Osteoblast (primary cell): ENCODE results near the gene CLEC9A. TPM values are rescaled to one million over a fixed set of nuclear protein-coding genes. Genes with fewer than 3 reads are reported as not detected.

Experiments
- DNase-seq: peaks from one replicate; pipeline ENCODE4 v3.0.0; 2011; ENCODE audit warnings: low spot score, mixed read lengths; ENCODE audit not compliant: insufficient read length; ENCODE audit errors: missing footprints
- H2AFZ ChIP-seq: 2 replicates; pipeline ENCODE4 v1.6.0; 2011; ENCODE audit warnings: mild to moderate bottlenecking, low read length
- H3K27ac ChIP-seq: 2 replicates; pipeline ENCODE4 v1.5.1; 2011; ENCODE audit warnings: mild to moderate bottlenecking, low read depth, low read length, moderate library complexity
- H3K27me3 ChIP-seq: 2 replicates; pipeline ENCODE4 v1.6.0; 2012; ENCODE audit warnings: mild to moderate bottlenecking, control low read depth, inconsistent platforms, low read length, moderate library complexity; ENCODE audit not compliant: insufficient read depth
- H3K36me3 ChIP-seq: 2 replicates; pipeline ENCODE4 v1.5.1; 2011; ENCODE audit warnings: mild to moderate bottlenecking, low read length, control low read depth, moderate library complexity; ENCODE audit not compliant: insufficient read depth
- H3K4me1 ChIP-seq: 2 replicates; pipeline ENCODE4 v1.5.1; 2011; ENCODE audit warnings: mild to moderate bottlenecking, low read length, control low read depth, moderate library complexity; ENCODE audit not compliant: insufficient read depth
- H3K4me2 ChIP-seq: 2 replicates; pipeline ENCODE4 v1.6.0; 2011; ENCODE audit warnings: mild to moderate bottlenecking, low read length; ENCODE audit not compliant: insufficient read depth
- H3K4me3 ChIP-seq: fragments of 200-600 bp; sonication (generic); 3 replicates; pipeline ENCODE4 v1.5.1; 2012; ENCODE audit warnings: mild to moderate bottlenecking, low read length, inconsistent platforms; ENCODE audit not compliant: insufficient read depth
- H3K79me2 ChIP-seq: 2 replicates; pipeline ENCODE4 v1.6.0; 2012; ENCODE audit warnings: mild to moderate bottlenecking, low read length, control low read depth, inconsistent platforms; ENCODE audit not compliant: insufficient read depth
- H3K9me3 ChIP-seq: 2 replicates; pipeline ENCODE4 v1.5.1; 2011; ENCODE audit warnings: low read depth, low read length, control low read depth
- H4K20me1 ChIP-seq: 2 replicates; pipeline ENCODE4 v1.6.0; 2012; ENCODE audit warnings: mild to moderate bottlenecking, low read length, control low read depth; ENCODE audit not compliant: insufficient read depth
- CTCF ChIP-seq: IDR thresholded peaks from 2 replicates; pipeline ENCODE4 v1.5.1; 2011; ENCODE audit warnings: mild to moderate bottlenecking, low read depth, low read length, moderate library complexity; ENCODE audit errors: extremely low read depth
- total RNA-seq: library from RNA; depleted of rRNA; stranded (reverse); fragments of >200 nt; gene quantifications from 2 replicates; pipeline ENCODE4 v1.2.3, GENCODE V29; 2012

CLEC9A gene
- total RNA-seq, 1 donor, result not detected

GRCh38 chr12:10111451-10111850, 81.0 kb downstream of the CLEC9A start:
- Histone ChIP-seq H3K36me3 (no peaks in the 10 kb centered on the region), H3K4me2 (no peak overlapping the region), H3K4me1 (no peaks in the 10 kb centered on the region), H3K27ac (no peak overlapping the region), H3K4me3 (no peak overlapping the region), H4K20me1 (no peaks in the 10 kb centered on the region), H3K79me2 (no peaks in the 10 kb centered on the region), H3K27me3 (no peaks in the 10 kb centered on the region), H2AFZ (no peak overlapping the region), H3K9me3 (no peaks in the 10 kb centered on the region)
- no peak for TF ChIP-seq CTCF
- DNase-seq, result no peak

GRCh38 chr12:10113075-10113474, 82.6 kb downstream of the CLEC9A start:
- H4K20me1 ChIP-seq, result no peaks in the 10 kb centered on the region
- H3K36me3 ChIP-seq, result no peaks in the 10 kb centered on the region
- no peak overlapping the region for H3K4me3 ChIP-seq
- no peaks in the 10 kb centered on the region for H3K27me3 ChIP-seq
- H3K4me1 ChIP-seq, result no peaks in the 10 kb centered on the region
- no peak for DNase-seq
- H3K4me2 ChIP-seq, result no peak overlapping the region
- H3K27ac ChIP-seq, result no peak overlapping the region
- H2AFZ ChIP-seq, result no peak overlapping the region
- H3K9me3 ChIP-seq, result no peaks in the 10 kb centered on the region
- H3K79me2 ChIP-seq, result no peaks in the 10 kb centered on the region
- no peak for TF ChIP-seq CTCF

- no peak overlapping the region for H2AFZ ChIP-seq
- H3K4me2 ChIP-seq, result no peak overlapping the region
- DNase-seq, result no peak
- H3K79me2 ChIP-seq, result no peaks in the 10 kb centered on the region
- no peaks in the 10 kb centered on the region for H3K9me3 ChIP-seq
- H3K4me1 ChIP-seq, result no peaks in the 10 kb centered on the region
- no peak overlapping the region for H3K4me3 ChIP-seq
- H3K27me3 ChIP-seq, result no peaks in the 10 kb centered on the region
- TF ChIP-seq CTCF, result no peak
- no peak overlapping the region for H3K27ac ChIP-seq
- no peaks in the 10 kb centered on the region for H3K36me3 ChIP-seq
- no peaks in the 10 kb centered on the region for H4K20me1 ChIP-seq
These were observed 83.4 kb downstream of the CLEC9A start for GRCh38 chr12:10113920-10114319.

- TF ChIP-seq CTCF, result no peak
- no peaks in the 10 kb centered on the region for H3K4me1 ChIP-seq
- no peak overlapping the region for H3K4me2 ChIP-seq
- H4K20me1 ChIP-seq, result no peaks in the 10 kb centered on the region
- H3K27ac ChIP-seq, result no peak overlapping the region
- no peak overlapping the region for H2AFZ ChIP-seq
- no peak overlapping the region for H3K4me3 ChIP-seq
- no peaks in the 10 kb centered on the region for H3K9me3 ChIP-seq
- H3K27me3 ChIP-seq, result no peaks in the 10 kb centered on the region
- no peaks in the 10 kb centered on the region for H3K79me2 ChIP-seq
- H3K36me3 ChIP-seq, result no peaks in the 10 kb centered on the region
- no peak for DNase-seq
These were observed 84.8 kb downstream of the CLEC9A start for GRCh38 chr12:10115311-10115710.

Other genes with a start within 250 kb of the CLEC9A start
- gene KLRF1, start 203.2 kb upstream of the CLEC9A start, total RNA-seq, result not detected in 2 replicates
- gene CLEC2B, start 161.3 kb upstream of the CLEC9A start, total RNA-seq, result 11.5 and 11.6 TPM in 2 replicates
- not detected in 2 replicates for gene KLRF2, start 149.2 kb upstream of the CLEC9A start, total RNA-seq
- not detected in 2 replicates for gene CLEC2A, start 98.3 kb upstream of the CLEC9A start, total RNA-seq
- 0.29 and 0.72 TPM in 2 replicates for gene CLEC12A, start 59.3 kb upstream of the CLEC9A start, total RNA-seq
- not detected in 2 replicates for gene CLEC1B, start 31.6 kb upstream of the CLEC9A start, total RNA-seq
- gene CLEC12B, start 20.1 kb upstream of the CLEC9A start, total RNA-seq, result not detected in 2 replicates
- gene CLEC1A, start 68.3 kb downstream of the CLEC9A start, total RNA-seq, result under 0.01 TPM in 1 of 2 replicates, not detected in the other
- under 0.01 and 0.36 TPM in 2 replicates for gene CLEC7A, start 99.5 kb downstream of the CLEC9A start, total RNA-seq
- under 0.01 and 0.29 TPM in 2 replicates for gene OLR1, start 141.4 kb downstream of the CLEC9A start, total RNA-seq
- gene TMEM52B, start 148.3 kb downstream of the CLEC9A start, total RNA-seq, result not detected in 2 replicates
- gene GABARAPL1, start 182.2 kb downstream of the CLEC9A start, total RNA-seq, result 64.2 and 65.9 TPM in 2 replicates